ENCODE data around the gene RNU1-4.
"Not testable (repeated sequence)": the region's sequence is repeated elsewhere in the genome, so short reads cannot be mapped to it uniquely, and the experiment has no call there.

Gene RNU1-4

GRCh38 chr1:16764248-16764819 lies 24.0 kb downstream of the RNU1-4 start:
- DNase-seq (ENCODE audit: low spot score); in situ Hi-C loops (cut with MboI; ENCODE audit: low sequenced_read_pairs, unreplicated experiment): not testable (repeated sequence)

GRCh38 chr1:16764820-16765655 lies 24.7 kb downstream of the RNU1-4 start:
- in situ Hi-C loops (cut with MboI; ENCODE audit: low sequenced_read_pairs, unreplicated experiment); DNase-seq (ENCODE audit: low spot score): not testable (repeated sequence)

- DNase-seq (ENCODE audit: low spot score); in situ Hi-C loops (cut with MboI; ENCODE audit: low sequenced_read_pairs, unreplicated experiment): not testable (repeated sequence)
Measured at GRCh38 chr1:16765731-16766605, 25.7 kb downstream of the RNU1-4 start.

GRCh38 chr1:16766689-16767256 lies 26.5 kb downstream of the RNU1-4 start:
- in situ Hi-C loops (cut with MboI; ENCODE audit: low sequenced_read_pairs, unreplicated experiment); DNase-seq (ENCODE audit: low spot score): not testable (repeated sequence)

GRCh38 chr1:16770139-16770759 lies 29.9 kb downstream of the RNU1-4 start:
- in situ Hi-C loops (cut with MboI; ENCODE audit: low sequenced_read_pairs, unreplicated experiment); DNase-seq (ENCODE audit: low spot score): not testable (repeated sequence)

GRCh38 chr1:16770896-16771446 lies 30.7 kb downstream of the RNU1-4 start:
- in situ Hi-C loops (cut with MboI; ENCODE audit: low sequenced_read_pairs, unreplicated experiment): not testable (repeated sequence)

GRCh38 chr1:16772275-16773204 lies 32.2 kb downstream of the RNU1-4 start:
- in situ Hi-C loops (cut with MboI; ENCODE audit: low sequenced_read_pairs, unreplicated experiment); DNase-seq (ENCODE audit: low spot score): not testable (repeated sequence)

More at GRCh38 chr1:16770896-16771446, 30.7 kb downstream of the RNU1-4 start:
- DNase-seq (ENCODE audit: low spot score): not testable (repeated sequence)

- DNase-seq (ENCODE audit: low spot score); in situ Hi-C loops (cut with MboI; ENCODE audit: low sequenced_read_pairs, unreplicated experiment): not testable (repeated sequence)
Measured at GRCh38 chr1:16773205-16773596, 32.9 kb downstream of the RNU1-4 start.

GRCh38 chr1:16773723-16774122 lies 33.4 kb downstream of the RNU1-4 start:
- in situ Hi-C loops (cut with MboI; ENCODE audit: low sequenced_read_pairs, unreplicated experiment): not testable (repeated sequence)

GRCh38 chr1:16774773-16775172 lies 34.5 kb downstream of the RNU1-4 start:
- in situ Hi-C loops (cut with MboI; ENCODE audit: low sequenced_read_pairs, unreplicated experiment); DNase-seq (ENCODE audit: low spot score): not testable (repeated sequence)

More at GRCh38 chr1:16773723-16774122, 33.4 kb downstream of the RNU1-4 start:
- not testable (repeated sequence) for DNase-seq (ENCODE audit: low spot score)

- in situ Hi-C loops (cut with MboI; ENCODE audit: low sequenced_read_pairs, unreplicated experiment): not testable (repeated sequence)
Measured at GRCh38 chr1:16775290-16775689, 35.0 kb downstream of the RNU1-4 start.

GRCh38 chr1:16776248-16776647 lies 35.9 kb downstream of the RNU1-4 start:
- in situ Hi-C loops (cut with MboI; ENCODE audit: low sequenced_read_pairs, unreplicated experiment); DNase-seq (ENCODE audit: low spot score): not testable (repeated sequence)

More at GRCh38 chr1:16775290-16775689, 35.0 kb downstream of the RNU1-4 start:
- not testable (repeated sequence) for DNase-seq (ENCODE audit: low spot score)

GRCh38 chr1:16776835-16777234 lies 36.5 kb downstream of the RNU1-4 start:
- DNase-seq (ENCODE audit: low spot score); in situ Hi-C loops (cut with MboI; ENCODE audit: low sequenced_read_pairs, unreplicated experiment): not testable (repeated sequence)

GRCh38 chr1:16777821-16778220 lies 37.5 kb downstream of the RNU1-4 start:
- DNase-seq (ENCODE audit: low spot score); in situ Hi-C loops (cut with MboI; ENCODE audit: low sequenced_read_pairs, unreplicated experiment): not testable (repeated sequence)

GRCh38 chr1:16779525-16779924 lies 39.2 kb downstream of the RNU1-4 start:
- in situ Hi-C loops (cut with MboI; ENCODE audit: low sequenced_read_pairs, unreplicated experiment); DNase-seq (ENCODE audit: low spot score): not testable (repeated sequence)

- DNase-seq (ENCODE audit: low spot score); in situ Hi-C loops (cut with MboI; ENCODE audit: low sequenced_read_pairs, unreplicated experiment): not testable (repeated sequence)
Measured at GRCh38 chr1:16781033-16781432, 40.7 kb downstream of the RNU1-4 start.

GRCh38 chr1:16781625-16782024 lies 41.3 kb downstream of the RNU1-4 start:
- in situ Hi-C loops (cut with MboI; ENCODE audit: low sequenced_read_pairs, unreplicated experiment); DNase-seq (ENCODE audit: low spot score): not testable (repeated sequence)

Measured in GM13976 (cell line).